Measurements from ENCODE around the gene MTF1. TPM values are rescaled to one million over a fixed set of nuclear protein-coding genes. Genes with fewer than 3 reads are reported as not detected.
A peak's percentile ranks its signal among the peaks of the same experiment; 100 is the strongest.

The MTF1 gene
- total RNA-seq, 6 donors from 2014 or later: 5.2 to 27.4 (median 8.7) TPM

- TF ChIP-seq EP300 (IDR thresholded peaks at IDR 0.05): no peak
- no peak for TF ChIP-seq POLR2AphosphoS5 (IDR thresholded peaks at IDR 0.05)
- no peak for TF ChIP-seq CTCF (IDR thresholded peaks at IDR 0.05)
- TF ChIP-seq POLR2A (IDR thresholded peaks at IDR 0.05): no peak
- Histone ChIP-seq H3K4me1 (peaks cover 0 to 6% (median 0%) of the 10 kb centered on the region in 4 donors), H3K4me3 (no peak overlapping the region), H3K36me3 (no peaks in the 10 kb centered on the region), H3K27ac (no peak overlapping the region), H3K27me3 (peaks cover 0 to 25% (median 12%) of the 10 kb centered on the region in 4 donors), H3K9me3 (no peaks in the 10 kb centered on the region)
- WGBS, 2 donors: 10 to 14% methylated on average over 17 to 27 of the region's 27 CpGs
- DNase-seq (no peak), ATAC-seq (ENCODE audit: low FRiP score in 2 of 2) (no peak)
Measured at GRCh38 chr1:37765916-37766664, 93.3 kb downstream of the MTF1 start.

- no peak within 1 kb of the TSS for H3K4me3 ChIP-seq
- H3K36me3 ChIP-seq: no peaks in the 10 kb centered on the region
- DNase-seq (peak in 1 of 2 donors; percentile 70), ATAC-seq (ENCODE audit: low FRiP score in 2 of 2) (no peak)
- peaks cover 0 to 25% (median 12%) of the 10 kb centered on the region in 4 donors for H3K27me3 ChIP-seq
- no peak within 1 kb of the TSS for H3K27ac ChIP-seq
- peaks cover 0 to 6% (median 0%) of the 10 kb centered on the region in 4 donors for H3K4me1 ChIP-seq
- 1 to 6% methylated on average over 15 to 31 of the region's 33 CpGs for WGBS, 2 donors
- TF ChIP-seq POLR2AphosphoS5 (IDR thresholded peaks at IDR 0.05) (no peak), CTCF (IDR thresholded peaks at IDR 0.05) (no peak), POLR2A (IDR thresholded peaks at IDR 0.05) (no peak), EP300 (IDR thresholded peaks at IDR 0.05) (no peak)
- no peaks in the 10 kb centered on the region for H3K9me3 ChIP-seq
Measured at GRCh38 chr1:37764888-37765441, 94.4 kb downstream of the MTF1 start, which contains the start of gene EPHA10. TSS of gene EPHA10 (minus strand) at chr1:37765120. CDS start at chr1:37765066, 54 bp downstream.

- ATAC-seq (ENCODE audit: low FRiP score in 2 of 2): no peak
- TF ChIP-seq EP300 (IDR thresholded peaks at IDR 0.05) (no peak), POLR2A (IDR thresholded peaks at IDR 0.05) (no peak), CTCF (IDR thresholded peaks at IDR 0.05) (no peak), POLR2AphosphoS5 (IDR thresholded peaks at IDR 0.05) (no peak)
- peak in 1 of 2 donors; percentile 77 for DNase-seq
- Histone ChIP-seq H3K27me3 (peaks cover 0 to 25% (median 12%) of the 10 kb centered on the region in 4 donors), H3K36me3 (no peaks in the 10 kb centered on the region), H3K4me1 (peaks cover 0 to 6% (median 0%) of the 10 kb centered on the region in 4 donors), H3K27ac (no peak overlapping the region), H3K9me3 (no peaks in the 10 kb centered on the region), H3K4me3 (no peak overlapping the region)
- WGBS, 2 donors: 10 to 13% methylated on average over 20 to 29 of the region's 29 CpGs
Measured at GRCh38 chr1:37764414-37764825, 95.0 kb downstream of the MTF1 start.

- Histone ChIP-seq H3K4me1 (peaks cover 0 to 6% (median 0%) of the 10 kb centered on the region in 4 donors), H3K4me3 (no peak overlapping the region), H3K27ac (no peak overlapping the region), H3K27me3 (peaks cover 0 to 25% (median 12%) of the 10 kb centered on the region in 4 donors), H3K9me3 (no peaks in the 10 kb centered on the region), H3K36me3 (no peaks in the 10 kb centered on the region)
- WGBS, 2 donors: 29 to 47% methylated on average over 2 to 25 of the region's 25 CpGs
- TF ChIP-seq POLR2A (IDR thresholded peaks at IDR 0.05) (no peak), POLR2AphosphoS5 (IDR thresholded peaks at IDR 0.05) (no peak), EP300 (IDR thresholded peaks at IDR 0.05) (no peak), CTCF (IDR thresholded peaks at IDR 0.05) (no peak)
- no peak for ATAC-seq (ENCODE audit: low FRiP score in 2 of 2)
- no peak for DNase-seq
Measured at GRCh38 chr1:37763791-37764413, 95.5 kb downstream of the MTF1 start.
